Right lobe of liver (tissue), 4 donors: Measurements from ENCODE around the gene HSF2BP.

Experiments
- POLR2A ChIP-seq: fragments of 450-650 bp; IDR thresholded peaks from one replicate; pipeline ENCODE4 v1.6.1; 2017; ENCODE audit warnings: antibody characterized with exemption, mild to moderate bottlenecking
- TF ChIP-seq, protein P1 (sequence below), 4 donors: fragments of 200-600 bp in 3 of 4; fragments of 450-650 bp in 1 of 4; IDR thresholded peaks; one replicate each; pipeline versions ENCODE4 v1.5.1 to v1.8.0; 2016 to 2022; ENCODE audit warnings: antibody characterized with exemption in 4 of 4, mild to moderate bottlenecking in 2 of 4
- donor health status: DM: no; HTN: no; CAD: no.
- donor health status: DM: no; HTN: no; CAD: no.
- donor health status: DM: no; HTN: yes; CAD: no.

GRCh38 chr21:43626390-43626789 is 32.9 kb downstream of the HSF2BP start:
- TF ChIP-seq, protein P1, sequence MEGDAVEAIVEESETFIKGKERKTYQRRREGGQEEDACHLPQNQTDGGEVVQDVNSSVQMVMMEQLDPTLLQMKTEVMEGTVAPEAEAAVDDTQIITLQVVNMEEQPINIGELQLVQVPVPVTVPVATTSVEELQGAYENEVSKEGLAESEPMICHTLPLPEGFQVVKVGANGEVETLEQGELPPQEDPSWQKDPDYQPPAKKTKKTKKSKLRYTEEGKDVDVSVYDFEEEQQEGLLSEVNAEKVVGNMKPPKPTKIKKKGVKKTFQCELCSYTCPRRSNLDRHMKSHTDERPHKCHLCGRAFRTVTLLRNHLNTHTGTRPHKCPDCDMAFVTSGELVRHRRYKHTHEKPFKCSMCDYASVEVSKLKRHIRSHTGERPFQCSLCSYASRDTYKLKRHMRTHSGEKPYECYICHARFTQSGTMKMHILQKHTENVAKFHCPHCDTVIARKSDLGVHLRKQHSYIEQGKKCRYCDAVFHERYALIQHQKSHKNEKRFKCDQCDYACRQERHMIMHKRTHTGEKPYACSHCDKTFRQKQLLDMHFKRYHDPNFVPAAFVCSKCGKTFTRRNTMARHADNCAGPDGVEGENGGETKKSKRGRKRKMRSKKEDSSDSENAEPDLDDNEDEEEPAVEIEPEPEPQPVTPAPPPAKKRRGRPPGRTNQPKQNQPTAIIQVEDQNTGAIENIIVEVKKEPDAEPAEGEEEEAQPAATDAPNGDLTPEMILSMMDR (IDR thresholded peaks at IDR 0.05): no peak
- TF ChIP-seq POLR2A: no peak
